CD4-positive, alpha-beta T cell (primary cell): ENCODE results near the gene WDR75. TPM values are rescaled to one million over a fixed set of nuclear protein-coding genes. Genes with fewer than 3 reads are reported as not detected.
"Not testable (repeated sequence)": the region's sequence is repeated elsewhere in the genome, so short reads cannot be mapped to it uniquely, and the experiment has no call there.

Experiments used
- ATAC-seq: fragments of 200-7000 bp; cut with Tn5 transposase; one replicate; pipeline ENCODE4 v1.10.0; 2022; ENCODE audit warnings: mild to moderate bottlenecking; ENCODE audit not compliant: poor library complexity
- CTCF ChIA-PET: fragments of 350-600 bp; sonication (Branson Sonifier 250); formaldehyde crosslinking; loops from one replicate; lab custom pipeline; 2021; ENCODE audit warnings: antibody characterized with exemption, inconsistent platforms; lab: Charles Lee
- POLR2A ChIA-PET: fragments of 350-600 bp; sonication (Branson Sonifier 250); formaldehyde crosslinking; loops from one replicate; lab custom pipeline; 2021; ENCODE audit warnings: antibody characterized with exemption, inconsistent platforms; lab: Charles Lee
- DNase-seq, 14 experiments: peaks; one replicate each; pipeline ENCODE4 v3.0.0-alpha.2; 2013 to 2020; ENCODE audit warnings: mixed read lengths in 2 of 14
- H3K27ac ChIP-seq, 2 donors: one replicate each; pipeline versions ENCODE4 v1.5.1 to v1.7.0; 2013; ENCODE audit warnings: low read length in 2 of 2, low read depth in 1 of 2, mild to moderate bottlenecking in 1 of 2
- H3K27me3 ChIP-seq, 2 experiments: 1 replicate in 1 of 2; 2 replicates in 1 of 2; pipeline versions ENCODE4 v1.6.1 to v1.7.0; 2013; ENCODE audit warnings: low read length in 2 of 2, control low read depth in 1 of 2, mild to moderate bottlenecking in 1 of 2, moderate library complexity in 1 of 2; ENCODE audit not compliant: insufficient read depth in 2 of 2, control insufficient read depth in 1 of 2
- H3K36me3 ChIP-seq: one replicate; pipeline ENCODE4 v1.6.1; 2013; ENCODE audit warnings: low read length, control low read depth; ENCODE audit not compliant: insufficient read depth
- H3K4me1 ChIP-seq: one replicate; pipeline ENCODE4 v1.6.1; 2013; ENCODE audit warnings: low read length, control low read depth; ENCODE audit not compliant: insufficient read depth
- H3K4me3 ChIP-seq: one replicate; pipeline ENCODE4 v1.5.1; 2013; ENCODE audit warnings: mild to moderate bottlenecking, low read length, moderate library complexity
- H3K9me3 ChIP-seq, 2 experiments: 1 replicate in 1 of 2; 2 replicates in 1 of 2; pipeline versions ENCODE4 v1.6.1 to v1.7.0; 2013; ENCODE audit warnings: low read length in 2 of 2, mild to moderate bottlenecking in 2 of 2, control low read depth in 1 of 2, moderate library complexity in 1 of 2; ENCODE audit not compliant: control insufficient read depth in 1 of 2, insufficient read depth in 1 of 2
- H3K27ac Mint-ChIP-seq: one replicate; pipeline ENCODE4 v1.8.0; 2020; ENCODE audit warnings: mixed read lengths
- H3K27me3 Mint-ChIP-seq: one replicate; pipeline ENCODE4 v1.8.0; 2021; ENCODE audit warnings: mixed read lengths
- H3K36me3 Mint-ChIP-seq: one replicate; pipeline ENCODE4 v1.8.0; 2021; ENCODE audit warnings: low read depth, mixed read lengths
- H3K4me1 Mint-ChIP-seq: one replicate; pipeline ENCODE4 v1.8.0; 2021; ENCODE audit warnings: low read depth, mixed read lengths
- H3K4me3 Mint-ChIP-seq: one replicate; pipeline ENCODE4 v1.8.0; 2020; ENCODE audit warnings: mild to moderate bottlenecking, mixed read lengths
- H3K9me3 Mint-ChIP-seq: one replicate; pipeline ENCODE4 v1.8.0; 2020; ENCODE audit warnings: mixed read lengths
- CTCF ChIP-seq: fragments of 200-600 bp; IDR thresholded peaks from one replicate; pipeline ENCODE4 v1.8.0; 2022; ENCODE audit warnings: antibody characterized with exemption, mild to moderate bottlenecking
- intact Hi-C, 2 experiments: fragments of 100-400 bp; cut with DNase I in 1 of 2; cut with micrococcal nuclease in 1 of 2; formaldehyde crosslinking; loops; one replicate each; pipeline versions ENCODE4 v1.15.1 to v1.9.0; 2023 to 2025; cut with DNase I, micrococcal nuclease
- total RNA-seq, 174 experiments: library from RNA in 2 of 174; stranded (reverse) in 2 of 174; gene quantifications; one replicate each; pipeline ENCODE4 v1.2.3 and lab custom pipeline; 2021 to 2026

Gene WDR75
- total RNA-seq, 2 experiments from 2014 or later = 38.1 to 45.3 TPM

DNA sequence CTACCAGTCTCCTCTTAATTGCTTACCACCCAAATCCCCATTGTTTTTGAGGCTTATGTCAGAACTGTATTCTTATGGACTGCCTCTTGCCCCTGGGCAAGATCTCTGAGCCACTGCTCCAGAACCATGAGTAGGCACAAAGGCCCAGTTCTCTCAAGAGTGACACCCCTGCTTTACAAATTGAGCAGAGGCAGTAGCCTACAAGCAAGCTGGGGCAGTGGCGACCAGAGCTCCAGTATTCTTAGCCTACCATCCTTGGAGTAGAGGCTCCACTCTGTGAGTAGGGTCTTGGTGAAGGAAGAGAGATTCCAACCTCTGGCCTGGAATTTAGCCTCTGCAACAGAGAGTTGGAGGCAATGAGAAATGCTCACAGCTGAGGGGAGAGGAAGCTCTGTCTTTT, 36.5 kb downstream of the WDR75 start:
- POLR2A ChIA-PET = interaction anchor here (1.4 kb wide), 1 partner anchor 103 kb away, joined by 3 read pairs; the partner anchor contains the start of gene SLC40A1
- no peaks in the 10 kb centered on the region for H3K4me1 ChIP-seq
- intact Hi-C loops = no loop called here
- Mint-ChIP-seq H3K4me1 (no peaks in the 10 kb centered on the region), H3K9me3 (no peaks in the 10 kb centered on the region), H3K4me3 (no peak overlapping the region), H3K27ac (no peak overlapping the region), H3K36me3 (peaks cover 43% of the 10 kb centered on the region), H3K27me3 (no peaks in the 10 kb centered on the region)
- ATAC-seq (no peak), DNase-seq (no peak)
- CTCF ChIA-PET = no interaction called here
- H3K27me3 ChIP-seq = no peaks in the 10 kb centered on the region
- no peaks in the 10 kb centered on the region for H3K9me3 ChIP-seq
- H3K27ac ChIP-seq = no peak overlapping the region
- H3K4me3 ChIP-seq = no peak overlapping the region
- no peak for TF ChIP-seq CTCF
- peaks cover 31% of the 10 kb centered on the region for H3K36me3 ChIP-seq

- POLR2A ChIA-PET, H3K27me3 Mint-ChIP-seq, ATAC-seq: not testable (repeated sequence)
These were observed 37.0 kb downstream of the WDR75 start for GRCh38 chr2:189478289-189478688.

GRCh38 chr2:189481071-189481470, 39.8 kb downstream of the WDR75 start:
- intact Hi-C loops = no loop called here
- no peak for ATAC-seq
- no peak overlapping the region for H3K4me3 Mint-ChIP-seq
- Histone ChIP-seq H3K27ac (no peak overlapping the region), H3K4me1 (no peaks in the 10 kb centered on the region), H3K4me3 (no peak overlapping the region), H3K9me3 (no peaks in the 10 kb centered on the region), H3K27me3 (no peaks in the 10 kb centered on the region), H3K36me3 (peaks cover 5% of the 10 kb centered on the region)
- H3K27ac Mint-ChIP-seq = no peak overlapping the region
- POLR2A ChIA-PET = no interaction called here
- CTCF ChIA-PET = no interaction called here
- no peak for DNase-seq
- no peaks in the 10 kb centered on the region for H3K27me3 Mint-ChIP-seq
- no peaks in the 10 kb centered on the region for H3K4me1 Mint-ChIP-seq
- H3K36me3 Mint-ChIP-seq = peaks cover 9% of the 10 kb centered on the region
- no peaks in the 10 kb centered on the region for H3K9me3 Mint-ChIP-seq
- TF ChIP-seq CTCF = no peak

More at GRCh38 chr2:189478289-189478688, 37.0 kb downstream of the WDR75 start:
- peaks cover 37% of the 10 kb centered on the region for H3K36me3 Mint-ChIP-seq
- DNase-seq, H3K9me3 Mint-ChIP-seq, H3K4me1 ChIP-seq, H3K27ac Mint-ChIP-seq, H3K27me3 ChIP-seq, CTCF ChIA-PET, H3K4me3 Mint-ChIP-seq, H3K27ac ChIP-seq, H3K4me1 Mint-ChIP-seq, H3K4me3 ChIP-seq, H3K9me3 ChIP-seq, intact Hi-C loops: not testable (repeated sequence)
- peaks cover 26% of the 10 kb centered on the region for H3K36me3 ChIP-seq

DNA sequence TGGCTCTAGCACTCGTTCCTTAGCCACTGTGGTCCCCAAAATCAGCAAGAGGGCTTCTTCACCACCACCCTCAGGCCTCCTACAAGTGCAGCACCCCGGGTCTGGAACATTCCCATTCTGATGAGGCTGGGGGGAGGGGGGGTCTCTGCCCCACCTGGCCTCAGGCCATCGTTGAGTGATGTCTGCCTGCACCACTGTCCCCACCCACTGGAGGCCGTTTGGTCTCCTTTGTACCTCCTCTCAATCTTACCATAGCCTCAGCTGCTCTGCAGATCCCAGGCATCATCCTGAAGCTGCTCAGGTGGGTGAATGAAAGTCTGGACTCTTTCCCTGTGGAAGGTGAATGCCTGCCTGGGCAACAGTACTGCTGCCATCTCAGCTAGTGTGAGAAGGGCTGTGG, 42.3 kb downstream of the WDR75 start:
- Histone ChIP-seq H3K9me3 (no peaks in the 10 kb centered on the region), H3K4me3 (no peak overlapping the region), H3K27ac (no peak overlapping the region), H3K36me3 (no peaks in the 10 kb centered on the region), H3K27me3 (peaks cover 0 to 2% of the 10 kb centered on the region in 2 experiments), H3K4me1 (no peaks in the 10 kb centered on the region)
- H3K27me3 Mint-ChIP-seq = no peaks in the 10 kb centered on the region
- no peak for TF ChIP-seq CTCF
- intact Hi-C loops = no loop called here
- H3K27ac Mint-ChIP-seq = no peak overlapping the region
- H3K4me1 Mint-ChIP-seq = no peaks in the 10 kb centered on the region
- H3K4me3 Mint-ChIP-seq = no peak overlapping the region
- ATAC-seq (no peak), DNase-seq (no peak)
- CTCF ChIA-PET = no interaction called here
- H3K9me3 Mint-ChIP-seq = no peaks in the 10 kb centered on the region
- H3K36me3 Mint-ChIP-seq = no peaks in the 10 kb centered on the region
- POLR2A ChIA-PET = no interaction called here
